SU-DHL-6 (cell line): ENCODE measurements around the gene UNC13B.

Experiments used
- EZH2phosphoT487 ChIP-seq: fragments of 200-600 bp; sonication (generic), shearing (Covaris generic); conservative IDR thresholded peaks from 2 replicates; pipeline ENCODE4 v1.6.1; 2018; ENCODE audit warnings: mild to moderate bottlenecking, antibody characterized with exemption, low read length, moderate library complexity, mixed read lengths
- TF ChIP-seq, protein P1 (sequence below): fragments of 200-600 bp; sonication (generic); IDR thresholded peaks from one replicate; pipeline ENCODE4 v1.5.1; 2017; ENCODE audit warnings: antibody characterized with exemption, mild to moderate bottlenecking, low read length, moderate library complexity; ENCODE audit not compliant: insufficient read depth, poor library complexity, severe bottlenecking

DNA sequence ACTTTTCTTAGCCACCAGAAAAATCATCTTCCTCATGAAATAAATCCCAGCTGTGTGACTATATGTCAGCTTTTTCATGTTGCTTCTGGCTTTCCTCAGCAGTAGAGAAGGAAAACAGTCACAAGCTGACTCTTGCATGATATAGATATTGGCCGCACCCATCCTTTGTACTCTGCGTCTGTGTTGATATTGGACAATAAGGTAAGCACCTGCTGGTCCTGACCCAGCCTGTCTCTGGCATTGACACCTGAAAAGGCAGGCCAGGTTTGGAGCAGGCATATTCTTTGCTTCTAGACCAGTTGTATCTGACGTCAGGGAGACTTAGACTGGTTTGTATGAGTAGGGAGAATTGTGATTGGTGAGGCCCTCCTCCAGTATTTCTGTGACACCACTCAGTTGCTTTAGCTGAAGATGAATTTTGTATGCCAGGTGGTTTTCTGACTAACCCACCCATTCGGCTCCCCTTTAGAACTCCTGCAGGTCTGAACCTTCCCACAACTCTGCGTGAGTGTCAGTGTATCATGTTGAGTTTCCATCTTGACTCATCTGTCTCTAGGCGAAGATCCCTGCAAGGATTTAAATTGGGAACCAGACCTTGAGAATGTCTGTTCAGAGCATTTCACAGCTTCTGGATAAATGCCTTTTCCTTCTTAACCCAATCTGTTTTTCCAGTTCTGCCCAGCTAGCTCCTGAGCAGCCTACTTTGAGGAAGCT is 176.9 kb downstream of the UNC13B start:
- TF ChIP-seq, protein P1, sequence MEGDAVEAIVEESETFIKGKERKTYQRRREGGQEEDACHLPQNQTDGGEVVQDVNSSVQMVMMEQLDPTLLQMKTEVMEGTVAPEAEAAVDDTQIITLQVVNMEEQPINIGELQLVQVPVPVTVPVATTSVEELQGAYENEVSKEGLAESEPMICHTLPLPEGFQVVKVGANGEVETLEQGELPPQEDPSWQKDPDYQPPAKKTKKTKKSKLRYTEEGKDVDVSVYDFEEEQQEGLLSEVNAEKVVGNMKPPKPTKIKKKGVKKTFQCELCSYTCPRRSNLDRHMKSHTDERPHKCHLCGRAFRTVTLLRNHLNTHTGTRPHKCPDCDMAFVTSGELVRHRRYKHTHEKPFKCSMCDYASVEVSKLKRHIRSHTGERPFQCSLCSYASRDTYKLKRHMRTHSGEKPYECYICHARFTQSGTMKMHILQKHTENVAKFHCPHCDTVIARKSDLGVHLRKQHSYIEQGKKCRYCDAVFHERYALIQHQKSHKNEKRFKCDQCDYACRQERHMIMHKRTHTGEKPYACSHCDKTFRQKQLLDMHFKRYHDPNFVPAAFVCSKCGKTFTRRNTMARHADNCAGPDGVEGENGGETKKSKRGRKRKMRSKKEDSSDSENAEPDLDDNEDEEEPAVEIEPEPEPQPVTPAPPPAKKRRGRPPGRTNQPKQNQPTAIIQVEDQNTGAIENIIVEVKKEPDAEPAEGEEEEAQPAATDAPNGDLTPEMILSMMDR, result no peak
- no peak for TF ChIP-seq EZH2phosphoT487
